GM12801 (cell line): Measurements from ENCODE around the gene RBM46.

ENCODE experiments used
- CTCF ChIP-seq: IDR thresholded peaks from one replicate; pipeline ENCODE4 v1.5.1; 2011; ENCODE audit warnings: control low read depth; ENCODE audit not compliant: insufficient read length; ENCODE audit errors: extremely low read depth

Gene RBM46

GRCh38 chr4:154741131-154741665 lies 39.9 kb upstream of the RBM46 start:
- no peak for TF ChIP-seq CTCF

GRCh38 chr4:154741922-154742850 lies 38.9 kb upstream of the RBM46 start:
- no peak for TF ChIP-seq CTCF

GRCh38 chr4:154743683-154744340 lies 37.3 kb upstream of the RBM46 start, which contains the start of gene LRAT:
Gene LRAT (plus strand): TSS chr4:154744000. CDS start chr4:154744327, 327 bp downstream.
- TF ChIP-seq CTCF, result no peak

GRCh38 chr4:154744341-154744926 lies 36.6 kb upstream of the RBM46 start:
- TF ChIP-seq CTCF, result no peak

GRCh38 chr4:154757713-154758112 lies 23.4 kb upstream of the RBM46 start:
- no peak for TF ChIP-seq CTCF

GRCh38 chr4:154760895-154761294 lies 20.2 kb upstream of the RBM46 start:
- no peak for TF ChIP-seq CTCF

GRCh38 chr4:154778264-154778663 lies 2.8 kb upstream of the RBM46 start:
- no peak for TF ChIP-seq CTCF
